Measurements from ENCODE around the gene UNC5A. TPM values are rescaled to one million over a fixed set of nuclear protein-coding genes. Genes with fewer than 3 reads are reported as not detected.

Gene UNC5A
- total and polyA plus RNA-seq, 7 donors, result 0.03 to 0.25 (median 0.10) TPM; not detected in 4

GRCh38 chr5:176802116-176802784 lies 8.1 kb upstream of the UNC5A start:
- Histone ChIP-seq H3K27me3 (ENCODE audit: insufficient read depth in 3 of 3, low read length in 2 of 3) (peaks cover 0 to 43% (median 17%) of the 10 kb centered on the region in 3 donors), H3K27ac (no peak overlapping the region), H3K36me3 (ENCODE audit: insufficient read depth in 1 of 2, low read depth in 1 of 2) (no peaks in the 10 kb centered on the region), H3K4me1 (no peaks in the 10 kb centered on the region), H3K4me3 (no peak overlapping the region), H3K9me3 (no peaks in the 10 kb centered on the region)
- ATAC-seq (no peak), DNase-seq (no peak)
- intact Hi-C loops (cut with DNase I), result no loop called here
- 77 to 81% (median 78%) methylated on average over 8 of the region's 8 CpGs for WGBS, 3 donors
- TF ChIP-seq CTCF (IDR thresholded peaks at IDR 0.05), result no peak

- Histone ChIP-seq H3K4me1 (no peaks in the 10 kb centered on the region), H3K27me3 (ENCODE audit: insufficient read depth in 3 of 3, low read length in 2 of 3) (peaks cover 0 to 40% (median 12%) of the 10 kb centered on the region in 3 donors), H3K27ac (no peak overlapping the region), H3K4me3 (no peak overlapping the region), H3K9me3 (no peaks in the 10 kb centered on the region), H3K36me3 (ENCODE audit: insufficient read depth in 1 of 2, low read depth in 1 of 2) (no peaks in the 10 kb centered on the region)
- ATAC-seq, result no peak
- 55 to 57% (median 57%) methylated on average over 24 of the region's 24 CpGs for WGBS, 3 donors
- intact Hi-C loops (cut with DNase I), result no loop called here
- no peak for DNase-seq
- TF ChIP-seq CTCF (IDR thresholded peaks at IDR 0.05), result no peak
Observed at GRCh38 chr5:176803068-176803942, 7.1 kb upstream of the UNC5A start.

- Histone ChIP-seq H3K9me3 (no peaks in the 10 kb centered on the region), H3K4me3 (no peak overlapping the region), H3K27me3 (ENCODE audit: insufficient read depth in 3 of 3, low read length in 2 of 3) (peaks cover 0 to 35% (median 8%) of the 10 kb centered on the region in 3 donors), H3K36me3 (ENCODE audit: insufficient read depth in 1 of 2, low read depth in 1 of 2) (no peaks in the 10 kb centered on the region), H3K4me1 (no peaks in the 10 kb centered on the region), H3K27ac (no peak overlapping the region)
- no peak for TF ChIP-seq CTCF (IDR thresholded peaks at IDR 0.05)
- DNase-seq (no peak), ATAC-seq (no peak)
- WGBS, 3 donors, result 38 to 46% (median 42%) methylated on average over 8 of the region's 8 CpGs
- intact Hi-C loops (cut with DNase I), result no loop called here
Observed at GRCh38 chr5:176803943-176804498, 6.3 kb upstream of the UNC5A start.

- intact Hi-C loops (cut with DNase I), result loop anchor here in 1 of 2 donors (5.0 kb wide), 1 partner anchor 144 kb away; no protein-coding TSS in a partner anchor
- Histone ChIP-seq H3K27me3 (ENCODE audit: insufficient read depth in 3 of 3, low read length in 2 of 3) (peaks cover 0 to 53% (median 18%) of the 10 kb centered on the region in 3 donors), H3K9me3 (no peaks in the 10 kb centered on the region), H3K36me3 (ENCODE audit: insufficient read depth in 1 of 2, low read depth in 1 of 2) (no peaks in the 10 kb centered on the region), H3K4me3 (no peak overlapping the region), H3K4me1 (peaks cover 10% of the 10 kb centered on the region), H3K27ac (no peak overlapping the region)
- ATAC-seq (no peak), DNase-seq (no peak)
- WGBS, 3 donors, result 0 to 2% (median 0%) methylated on average over 1 of the region's 1 CpG
- TF ChIP-seq CTCF (IDR thresholded peaks at IDR 0.05), result no peak
Observed at GRCh38 chr5:176806137-176806536, 4.2 kb upstream of the UNC5A start.
